GM19351 (cell line): ENCODE results near the gene HYDIN.
"Not testable (repeated sequence)": the region's sequence is repeated elsewhere in the genome, so short reads cannot be mapped to it uniquely, and the experiment has no call there.

ENCODE experiments used
- ATAC-seq: cut with Tn5 transposase; IDR thresholded peaks from one replicate; pipeline ENCODE4 v1.9.1; 2021; ENCODE audit warnings: mild to moderate bottlenecking, moderate library complexity; ENCODE audit not compliant: unreplicated experiment

The HYDIN gene

GRCh38 chr16:70882311-70882710 lies 348.2 kb downstream of the HYDIN start:
- ATAC-seq, result not testable (repeated sequence)

- ATAC-seq, result not testable (repeated sequence)
Measured at GRCh38 chr16:70877895-70878294, 352.6 kb downstream of the HYDIN start.

GRCh38 chr16:70876442-70876841 lies 354.1 kb downstream of the HYDIN start:
- ATAC-seq, result not testable (repeated sequence)

- ATAC-seq, result not testable (repeated sequence)
Measured at GRCh38 chr16:70864698-70865097, 365.8 kb downstream of the HYDIN start.

GRCh38 chr16:70861996-70862395 lies 368.5 kb downstream of the HYDIN start:
- ATAC-seq, result not testable (repeated sequence)

- ATAC-seq, result not testable (repeated sequence)
Measured at GRCh38 chr16:70851299-70851698, 379.2 kb downstream of the HYDIN start.

- ATAC-seq, result not testable (repeated sequence)
Measured at GRCh38 chr16:70823498-70824118, 406.9 kb downstream of the HYDIN start.

GRCh38 chr16:70822734-70823133 lies 407.8 kb downstream of the HYDIN start:
- not testable (repeated sequence) for ATAC-seq

GRCh38 chr16:70818088-70818487 lies 412.4 kb downstream of the HYDIN start:
- ATAC-seq, result not testable (repeated sequence)

GRCh38 chr16:70809392-70810060 lies 421.0 kb downstream of the HYDIN start:
- ATAC-seq, result no peak

GRCh38 chr16:70808371-70808770 lies 422.2 kb downstream of the HYDIN start:
- no peak for ATAC-seq

- no peak for ATAC-seq
Measured at GRCh38 chr16:70805787-70806186, 424.7 kb downstream of the HYDIN start.

GRCh38 chr16:70805380-70805779 lies 425.1 kb downstream of the HYDIN start:
- ATAC-seq, result no peak

GRCh38 chr16:70804734-70805169 lies 425.8 kb downstream of the HYDIN start:
- ATAC-seq, result no peak

GRCh38 chr16:70804153-70804733 lies 426.3 kb downstream of the HYDIN start:
- ATAC-seq, result no peak

GRCh38 chr16:70803319-70803718 lies 427.2 kb downstream of the HYDIN start:
- ATAC-seq, result no peak

GRCh38 chr16:70801611-70802010 lies 428.9 kb downstream of the HYDIN start:
- ATAC-seq, result no peak

- peak; percentile 96 for ATAC-seq
Measured at GRCh38 chr16:70800781-70801480, 429.6 kb downstream of the HYDIN start, which contains the start of gene VAC14. Gene VAC14 (minus strand): TSS chr16:70801158. CDS start chr16:70800900, 258 bp downstream.

- peak; percentile 10 for ATAC-seq
Measured at GRCh38 chr16:70800311-70800710, 430.2 kb downstream of the HYDIN start.

GRCh38 chr16:70796301-70796700 lies 434.2 kb downstream of the HYDIN start:
- no peak for ATAC-seq

GRCh38 chr16:70795296-70795912 lies 435.1 kb downstream of the HYDIN start:
- ATAC-seq, result no peak
